ENCODE measurements around the gene OR52W1. TPM values are rescaled to one million over a fixed set of nuclear protein-coding genes. Genes with fewer than 3 reads are reported as not detected.
A peak's percentile ranks its signal among the peaks of the same experiment; 100 is the strongest.

OR52W1 gene
- polyA plus RNA-seq, 1 experiment: not detected

GRCh38 chr11:6216501-6216900, 17.5 kb downstream of the OR52W1 start:
- no peak overlapping the region for H3K27ac ChIP-seq (ENCODE audit: low read depth, low read length)
- no peak for TF ChIP-seq CTCF (IDR thresholded peaks at IDR 0.05; ENCODE audit: low read depth, low read length)
- no peaks in the 10 kb centered on the region for H3K27me3 ChIP-seq (ENCODE audit: control insufficient read depth, insufficient read depth, low read length)
- ChIA-PET POLR2A (no interaction called here), CTCF (interaction anchor here (1.0 to 1.5 kb wide), 3 partner anchors 80 to 147 kb away, joined by 3 to 8 read pairs (median 5); no protein-coding TSS in a partner anchor)
- DNase-seq (ENCODE audit: low read depth, low spot score): no peak
- H3K9me3 ChIP-seq (ENCODE audit: control insufficient read depth, insufficient read depth, low read length): no peaks in the 10 kb centered on the region
- no peak overlapping the region for H3K4me3 ChIP-seq (ENCODE audit: low read depth, low read length)

GRCh38 chr11:6217722-6218121, 18.7 kb downstream of the OR52W1 start:
- H3K9me3 ChIP-seq (ENCODE audit: control insufficient read depth, insufficient read depth, low read length): no peaks in the 10 kb centered on the region
- ChIA-PET POLR2A (no interaction called here), CTCF (interaction anchor here (0.5 to 1.9 kb wide), 4 partner anchors 33 to 161 kb away, joined by 3 to 4 read pairs (median 3); no protein-coding TSS in a partner anchor)
- no peak overlapping the region for H3K4me3 ChIP-seq (ENCODE audit: low read depth, low read length)
- TF ChIP-seq CTCF (IDR thresholded peaks at IDR 0.05; ENCODE audit: low read depth, low read length): no peak
- no peaks in the 10 kb centered on the region for H3K27me3 ChIP-seq (ENCODE audit: control insufficient read depth, insufficient read depth, low read length)
- H3K27ac ChIP-seq (ENCODE audit: low read depth, low read length): no peak overlapping the region
- no peak for DNase-seq (ENCODE audit: low read depth, low spot score)

- TF ChIP-seq CTCF (IDR thresholded peaks at IDR 0.05; ENCODE audit: low read depth, low read length): no peak
- ChIA-PET POLR2A (no interaction called here), CTCF (interaction anchor here (0.6 to 1.9 kb wide), 6 partner anchors 13 to 160 kb away, joined by 3 to 5 read pairs (median 4); no protein-coding TSS in a partner anchor)
- DNase-seq (ENCODE audit: low read depth, low spot score): peak; percentile 48
- Histone ChIP-seq H3K4me3 (ENCODE audit: low read depth, low read length) (no peak overlapping the region), H3K27ac (ENCODE audit: low read depth, low read length) (peak overlapping the region; percentile 43), H3K27me3 (ENCODE audit: control insufficient read depth, insufficient read depth, low read length) (no peaks in the 10 kb centered on the region), H3K9me3 (ENCODE audit: control insufficient read depth, insufficient read depth, low read length) (no peaks in the 10 kb centered on the region)
Observed at GRCh38 chr11:6219359-6219758, 20.3 kb downstream of the OR52W1 start.

GRCh38 chr11:6223854-6224253, 24.8 kb downstream of the OR52W1 start:
- Histone ChIP-seq H3K4me3 (ENCODE audit: low read depth, low read length) (no peak overlapping the region), H3K9me3 (ENCODE audit: control insufficient read depth, insufficient read depth, low read length) (no peaks in the 10 kb centered on the region), H3K27ac (ENCODE audit: low read depth, low read length) (no peak overlapping the region), H3K27me3 (ENCODE audit: control insufficient read depth, insufficient read depth, low read length) (no peaks in the 10 kb centered on the region)
- ChIA-PET POLR2A (no interaction called here), CTCF (no interaction called here)
- TF ChIP-seq CTCF (IDR thresholded peaks at IDR 0.05; ENCODE audit: low read depth, low read length): no peak
- DNase-seq (ENCODE audit: low read depth, low spot score): no peak

GRCh38 chr11:6224421-6224820, 25.4 kb downstream of the OR52W1 start:
- no peak overlapping the region for H3K27ac ChIP-seq (ENCODE audit: low read depth, low read length)
- H3K9me3 ChIP-seq (ENCODE audit: control insufficient read depth, insufficient read depth, low read length): no peaks in the 10 kb centered on the region
- TF ChIP-seq CTCF (IDR thresholded peaks at IDR 0.05; ENCODE audit: low read depth, low read length): no peak
- ChIA-PET POLR2A (no interaction called here), CTCF (interaction anchor here (1.1 to 1.6 kb wide), 3 partner anchors 10 to 155 kb away, joined by 3 to 4 read pairs (median 3); partner anchors contain the start of gene FHIP1B)
- H3K4me3 ChIP-seq (ENCODE audit: low read depth, low read length): no peak overlapping the region
- DNase-seq (ENCODE audit: low read depth, low spot score): no peak
- H3K27me3 ChIP-seq (ENCODE audit: control insufficient read depth, insufficient read depth, low read length): no peaks in the 10 kb centered on the region
